CD1c-positive myeloid dendritic cell (primary cell): ENCODE data around the gene TACC2.
"Not testable (repeated sequence)": the region's sequence is repeated elsewhere in the genome, so short reads cannot be mapped to it uniquely, and the experiment has no call there.

ENCODE experiments used
- DNase-seq: peaks from one replicate; pipeline ENCODE4 v3.0.0-alpha.2; 2016; ENCODE audit errors: extremely low spot score

The TACC2 gene

GRCh38 chr10:122089311-122090017, 100.5 kb downstream of the TACC2 start:
- no peak for DNase-seq

- no peak for DNase-seq
Observed at GRCh38 chr10:122091722-122092121, 102.8 kb downstream of the TACC2 start.

- no peak for DNase-seq
Observed at GRCh38 chr10:122093076-122093475, 104.1 kb downstream of the TACC2 start.

- not testable (repeated sequence) for DNase-seq
Observed at GRCh38 chr10:122096181-122096580, 107.2 kb downstream of the TACC2 start.

- DNase-seq, result no peak
Observed at GRCh38 chr10:122096705-122097104, 107.7 kb downstream of the TACC2 start.

- no peak for DNase-seq
Observed at GRCh38 chr10:122097935-122098334, 109.0 kb downstream of the TACC2 start.

- DNase-seq, result no peak
Observed at GRCh38 chr10:122098924-122099323, 110.0 kb downstream of the TACC2 start.

GRCh38 chr10:122099562-122099961, 110.6 kb downstream of the TACC2 start:
- DNase-seq, result no peak

GRCh38 chr10:122102146-122102868, 113.3 kb downstream of the TACC2 start:
- DNase-seq, result no peak

- DNase-seq, result no peak
Observed at GRCh38 chr10:122102869-122103525, 114.0 kb downstream of the TACC2 start.

- DNase-seq, result no peak
Observed at GRCh38 chr10:122103592-122103991, 114.6 kb downstream of the TACC2 start.

GRCh38 chr10:122108786-122109185, 119.8 kb downstream of the TACC2 start:
- not testable (repeated sequence) for DNase-seq

GRCh38 chr10:122112021-122112616, 123.2 kb downstream of the TACC2 start:
- no peak for DNase-seq

- DNase-seq, result no peak
Observed at GRCh38 chr10:122112625-122113160, 123.7 kb downstream of the TACC2 start.

GRCh38 chr10:122113161-122113944, 124.4 kb downstream of the TACC2 start:
- DNase-seq, result no peak

- DNase-seq, result no peak
Observed at GRCh38 chr10:122113945-122114747, 125.2 kb downstream of the TACC2 start.

GRCh38 chr10:122115874-122116273, 126.9 kb downstream of the TACC2 start:
- no peak for DNase-seq

GRCh38 chr10:122116331-122116730, 127.4 kb downstream of the TACC2 start:
- no peak for DNase-seq

GRCh38 chr10:122117475-122117874, 128.5 kb downstream of the TACC2 start:
- DNase-seq, result no peak

- no peak for DNase-seq
Observed at GRCh38 chr10:122120008-122120744, 131.2 kb downstream of the TACC2 start.
